GM18867 (cell line): ENCODE measurements around the gene INSL3.

Experiments
- ATAC-seq: cut with Tn5 transposase; IDR thresholded peaks from one replicate; pipeline ENCODE4 v1.9.1; 2021; ENCODE audit warnings: mild to moderate bottlenecking, moderate library complexity; ENCODE audit not compliant: unreplicated experiment

Gene INSL3

DNA sequence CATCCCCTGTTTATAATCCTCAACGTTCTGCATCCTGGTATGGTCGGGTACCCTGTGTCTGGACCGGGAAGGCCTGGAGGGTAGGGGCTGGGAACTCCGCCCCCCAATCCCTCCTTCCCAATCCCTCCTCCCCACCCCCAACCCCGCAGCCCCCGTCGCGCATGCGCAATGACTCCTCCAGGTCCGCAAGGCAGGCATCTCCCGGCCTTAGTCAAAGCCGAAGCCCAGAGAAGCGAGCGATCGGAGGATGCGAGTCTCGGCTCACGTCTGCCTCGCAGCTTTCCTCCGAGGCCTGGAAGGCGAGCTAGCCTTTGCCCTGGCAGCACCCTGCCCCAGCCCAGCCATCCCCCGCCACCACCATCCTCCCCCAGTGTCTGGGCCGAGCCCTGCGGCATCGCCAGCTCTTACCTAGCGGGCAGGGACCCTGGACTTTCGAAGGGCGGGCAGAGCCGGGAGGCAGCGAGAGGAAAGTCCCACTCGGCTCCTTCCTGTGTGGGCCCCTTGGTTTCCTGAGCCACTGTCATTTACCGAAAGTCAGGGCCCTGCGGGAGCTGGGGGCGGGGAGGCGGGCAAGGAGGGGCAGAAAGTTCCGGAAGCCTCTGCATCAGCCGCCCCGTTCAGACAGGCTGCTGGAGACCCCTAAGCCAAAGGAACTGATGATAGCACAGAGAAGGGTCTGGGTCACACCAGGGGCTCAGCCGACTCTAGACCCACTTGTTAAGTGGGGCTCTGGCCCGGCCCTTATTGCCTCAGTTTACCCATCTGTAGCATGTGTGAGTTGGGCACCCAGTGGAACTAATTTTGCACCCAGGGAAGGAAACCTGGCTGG is 26.4 kb upstream of the INSL3 start, which contains the start of gene JAK3:
Gene JAK3 (minus strand): TSS at position 445 of the 829 bp plus-strand sequence. CDS start 3,565 bp downstream, outside the sequence.
- peak; percentile 66 for ATAC-seq

- ATAC-seq, result no peak
Measured at GRCh38 chr19:17846146-17846545, 24.8 kb upstream of the INSL3 start.

GRCh38 chr19:17843908-17844490 is 22.7 kb upstream of the INSL3 start:
- ATAC-seq, result no peak

DNA sequence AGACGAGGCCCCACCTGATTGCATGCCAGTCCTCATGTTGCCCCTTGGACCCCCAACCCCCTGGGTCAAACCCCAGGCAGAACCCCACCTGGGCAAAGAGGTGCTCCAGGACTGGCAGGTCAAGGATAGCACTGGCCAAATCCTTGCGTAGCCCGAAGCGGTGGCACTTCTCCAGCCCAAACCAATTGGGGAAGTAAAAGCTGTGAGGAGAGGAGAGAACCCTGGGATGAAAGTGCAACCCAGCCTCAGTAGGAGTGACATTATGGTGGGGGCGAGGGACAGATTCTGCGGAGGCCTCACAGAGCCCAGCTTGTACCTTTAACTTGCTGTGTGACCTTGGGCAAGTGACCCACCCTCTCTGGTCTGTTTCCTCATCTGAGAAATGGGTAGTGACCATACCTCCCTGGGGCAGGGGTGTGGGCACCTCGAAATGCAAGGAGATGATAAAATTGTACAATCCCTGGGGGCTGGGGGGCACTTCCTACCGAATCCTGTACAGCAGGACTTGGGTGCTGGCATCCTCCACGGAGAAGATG is 22.0 kb upstream of the INSL3 start:
- no peak for ATAC-seq

GRCh38 chr19:17842663-17843291 is 21.5 kb upstream of the INSL3 start:
- ATAC-seq, result no peak

- no peak for ATAC-seq
Measured at GRCh38 chr19:17841810-17842662, 20.7 kb upstream of the INSL3 start.

DNA sequence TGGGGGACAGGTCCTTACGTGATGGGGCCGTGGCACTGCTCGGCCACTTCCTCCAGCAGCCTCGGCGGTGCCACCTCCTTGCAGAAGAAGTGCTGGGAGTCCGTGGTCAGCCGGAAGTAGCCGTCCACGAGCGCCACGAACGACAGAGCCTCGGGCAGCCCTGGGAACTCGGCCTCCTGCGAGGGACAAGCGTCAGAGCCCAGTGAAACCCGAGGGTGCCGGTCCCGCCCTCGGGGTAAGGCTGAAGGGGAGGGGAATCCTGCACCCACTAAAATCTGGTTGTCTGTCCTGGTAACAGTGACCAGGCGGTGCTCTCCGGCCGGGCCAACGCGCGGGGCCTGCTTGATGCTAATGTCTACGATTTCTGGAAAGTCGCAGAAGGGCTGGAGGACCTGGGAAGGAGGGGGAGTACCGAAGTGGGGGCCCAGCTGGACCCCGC is 20.1 kb upstream of the INSL3 start:
- ATAC-seq, result no peak

GRCh38 chr19:17840019-17840418 is 18.7 kb upstream of the INSL3 start:
- ATAC-seq, result no peak

DNA sequence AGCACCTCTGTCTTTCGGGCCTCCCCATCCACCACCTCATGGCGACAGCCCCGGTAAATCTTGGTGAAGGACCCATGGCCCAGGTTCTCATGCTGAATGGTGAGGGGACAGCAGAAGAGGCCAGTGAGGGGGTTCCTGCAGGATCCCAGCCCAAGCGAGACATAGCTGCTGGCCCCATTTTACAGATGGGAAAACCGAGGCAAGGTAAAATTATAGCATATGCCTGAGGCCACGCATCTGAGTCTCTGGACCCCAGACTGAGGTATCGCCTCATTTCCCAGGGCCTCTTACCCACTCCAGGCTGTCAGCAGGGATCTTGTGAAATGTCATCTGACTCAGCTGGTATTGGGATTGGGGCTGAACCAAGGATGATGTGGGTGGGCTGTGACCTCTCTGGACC is 16.7 kb upstream of the INSL3 start:
- ATAC-seq, result no peak

DNA sequence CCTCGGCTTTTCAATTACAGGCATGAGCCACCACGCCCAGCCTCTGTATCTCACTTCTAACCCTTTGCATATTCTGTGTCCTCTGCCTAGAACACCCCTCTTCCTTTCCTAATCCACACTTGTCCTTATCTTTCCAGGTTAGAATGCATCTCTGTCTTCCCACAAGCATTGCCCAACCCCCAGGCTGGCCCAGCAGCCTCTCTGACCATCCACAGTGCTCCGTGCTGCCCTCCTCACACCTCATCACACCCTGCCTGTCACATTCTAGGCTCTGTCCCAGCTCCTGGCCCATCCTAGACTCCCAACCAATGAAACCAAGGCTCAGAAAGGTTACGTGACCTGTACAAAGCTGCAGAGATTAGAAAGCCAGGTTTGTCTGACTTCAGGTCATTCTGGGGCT is 15.2 kb upstream of the INSL3 start:
- no peak for ATAC-seq

- no peak for ATAC-seq
Measured at GRCh38 chr19:17835182-17836006, 14.1 kb upstream of the INSL3 start.

DNA sequence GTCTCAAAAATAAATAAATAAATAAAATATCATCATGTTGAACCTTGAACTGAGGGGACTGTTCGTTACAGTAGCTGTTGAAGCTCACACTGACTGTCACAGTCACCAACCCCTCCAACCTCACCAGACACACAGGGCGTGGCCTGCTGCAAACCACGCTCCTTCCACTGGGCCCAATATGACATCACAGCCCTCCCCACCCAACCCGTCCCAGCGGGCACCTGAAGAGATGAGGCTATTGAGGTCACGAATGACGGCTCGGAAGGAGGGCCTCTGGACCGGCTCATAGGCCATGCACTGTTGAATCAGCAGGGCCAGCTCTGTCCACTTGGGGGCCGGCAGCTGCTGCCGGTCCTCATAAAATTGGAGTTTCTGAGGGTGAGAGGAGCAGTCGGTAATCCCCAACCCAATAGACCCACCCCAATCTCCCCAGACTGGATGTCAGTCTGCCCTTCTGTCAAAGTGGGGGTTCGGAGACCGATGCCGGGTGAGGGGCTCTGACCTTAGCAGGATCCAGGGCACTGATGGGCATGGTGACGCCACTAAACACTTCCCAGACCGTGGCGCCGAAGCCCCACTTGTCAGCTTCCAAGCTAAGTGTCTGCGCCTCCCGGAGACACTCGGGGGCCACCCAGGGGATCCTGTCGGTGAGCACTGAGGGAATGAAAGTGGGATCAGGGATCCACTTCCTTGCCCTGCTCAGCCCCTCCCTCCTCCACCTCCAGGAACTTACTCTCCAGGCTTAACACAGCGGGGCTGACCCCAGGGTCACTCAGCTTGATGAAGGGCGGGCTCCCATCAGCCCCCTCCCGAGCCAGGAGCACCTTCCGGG is 13.2 kb upstream of the INSL3 start:
- ATAC-seq, result no peak

GRCh38 chr19:17832443-17833208 is 11.3 kb upstream of the INSL3 start:
- no peak for ATAC-seq

DNA sequence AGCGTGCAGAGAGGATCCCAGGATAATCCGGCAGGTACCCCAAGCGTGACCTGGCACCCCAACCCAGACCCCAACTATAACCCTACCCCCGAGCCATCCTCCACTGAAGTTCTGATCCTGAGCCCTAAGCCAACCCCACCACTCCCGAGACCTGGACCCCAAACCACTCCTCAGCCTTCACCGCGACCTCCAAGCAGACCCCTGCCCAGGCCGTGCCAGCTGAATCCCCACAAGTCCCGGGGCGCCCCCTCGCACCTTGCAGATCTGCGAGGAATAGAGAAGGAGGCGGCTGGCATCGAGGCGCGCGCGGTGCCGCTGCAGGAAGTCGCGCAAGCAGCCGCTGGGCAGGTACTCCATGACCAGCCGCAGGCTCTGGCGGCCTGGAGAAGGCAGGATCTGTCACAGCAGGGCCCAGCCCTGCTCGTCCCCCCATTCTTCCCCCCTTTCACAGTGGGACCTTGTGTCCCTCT is 10.1 kb upstream of the INSL3 start:
- no peak for ATAC-seq

DNA sequence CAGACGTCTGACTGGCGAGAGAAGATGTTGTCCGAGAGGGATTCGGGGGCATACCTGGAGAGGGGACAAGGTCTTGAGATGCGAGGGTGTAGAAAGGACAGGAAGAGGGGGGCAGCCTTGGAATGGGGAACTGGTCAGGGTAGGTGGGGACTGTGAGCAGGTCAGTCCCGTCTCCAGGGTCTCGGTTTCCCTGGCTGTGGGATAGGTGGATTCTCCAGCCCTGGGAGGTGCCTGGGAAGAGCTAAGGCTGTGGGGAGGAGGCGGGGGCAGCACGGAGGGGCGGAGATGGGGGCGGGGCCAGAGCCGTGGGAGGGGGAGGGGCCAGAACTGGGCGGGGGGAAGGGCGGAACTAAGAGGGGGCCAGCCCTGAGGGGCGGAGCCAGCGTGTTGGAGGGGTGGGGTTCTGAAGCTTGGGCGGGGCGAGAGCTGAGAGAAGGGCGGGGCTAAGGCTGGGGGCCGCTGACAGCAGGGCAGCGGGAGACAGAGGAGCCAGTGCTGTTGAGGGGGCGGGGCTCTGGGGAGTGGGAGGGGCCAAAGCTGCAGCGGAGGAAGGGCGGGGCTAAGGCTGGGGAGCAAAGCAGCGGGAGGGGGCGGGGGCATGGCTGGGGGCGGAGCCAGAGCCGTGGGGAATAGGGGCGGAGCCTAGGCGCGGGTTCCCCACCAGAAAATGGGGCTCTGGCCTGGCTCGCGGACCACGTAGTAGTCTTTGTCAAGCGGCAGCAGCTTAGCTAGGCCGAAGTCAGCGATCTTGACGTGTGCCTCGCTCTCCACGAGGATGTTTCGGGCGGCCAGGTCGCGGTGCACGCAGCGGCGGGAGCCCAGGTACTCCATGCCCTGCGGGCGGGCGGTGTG is 9.5 kb upstream of the INSL3 start:
- ATAC-seq, result no peak

- ATAC-seq, result no peak
Measured at GRCh38 chr19:17829855-17830566, 8.7 kb upstream of the INSL3 start.
